ENCODE results near the gene GNG13.

The GNG13 gene

GRCh38 chr16:787321-787966 is 13.1 kb downstream of the GNG13 start:
- no peaks in the 10 kb centered on the region for H3K4me1 ChIP-seq (ENCODE audit: control insufficient read depth, insufficient read depth, low read length)
- H3K9me3 ChIP-seq (ENCODE audit: control insufficient read depth, insufficient read depth, low read depth, low read length), result no peaks in the 10 kb centered on the region
- H3K27ac ChIP-seq (ENCODE audit: extremely low read depth, low read depth, low read length), result peak overlapping the region; percentile 67; the same call in 1 of the 2 replicates
- ChIA-PET CTCF (interaction anchor here (2.1 to 9.5 kb wide), 3 partner anchors 39 to 75 kb away, joined by 7 to 119 read pairs (median 34); partner anchors contain the start of gene ANTKMT), POLR2A (interaction anchor here (0.7 to 2.4 kb wide), 6 partner anchors 9 to 995 kb away, joined by 3 to 25 read pairs (median 10); partner anchors contain the start of genes ANTKMT and NUBP2)
- H3K36me3 ChIP-seq (ENCODE audit: control insufficient read depth in 2 of 2, insufficient read depth in 1 of 2, low read length in 2 of 2), result peaks cover 0 to 56% of the 10 kb centered on the region in 2 experiments; a peak in 1 of 3 replicates
- peak overlapping the region; percentile 62 for H3K4me3 ChIP-seq (ENCODE audit: low read depth, low read length)
- TF ChIP-seq ZBTB26 (tag by site-specific recombination; optimal IDR thresholded peaks at IDR 0.05) (peak; percentile 25), ZBTB6 (tag by site-specific recombination; IDR thresholded peaks at IDR 0.05) (peak; percentile 55; the same call in 1 of the 2 replicates), ZNF558 (tag by site-specific recombination; IDR thresholded peaks at IDR 0.05) (no peak), ZNF274 (IDR thresholded peaks at IDR 0.05; ENCODE audit: low read length) (no peak), ZNF274 (tag by site-specific recombination; IDR thresholded peaks at IDR 0.05; ENCODE audit: borderline replicate concordance) (no peak), ZNF600 (tag by site-specific recombination; IDR thresholded peaks at IDR 0.05) (0 out of 2 replicates have a peak, but pooled peaks have one; percentile 14), ZNF544 (tag by site-specific recombination; IDR thresholded peaks at IDR 0.05) (no peak), ZNF184 (tag by site-specific recombination; IDR thresholded peaks at IDR 0.05) (no peak), ZNF324 (tag by site-specific recombination; IDR thresholded peaks at IDR 0.05) (no peak), ZBTB48 (tag by site-specific recombination; IDR thresholded peaks at IDR 0.05) (no peak), GLI4 (tag by site-specific recombination; IDR thresholded peaks at IDR 0.05) (no peak), RBAK (tag by site-specific recombination; IDR thresholded peaks at IDR 0.05) (no peak), KLF7 (tag by site-specific recombination; IDR thresholded peaks at IDR 0.05; ENCODE audit: borderline replicate concordance) (0 out of 2 replicates have a peak, but pooled peaks have one; percentile 8), ZBTB8A (tag by site-specific recombination; IDR thresholded peaks at IDR 0.05) (peak; percentile 38; the same call in 1 of the 2 replicates), ZNF335 (tag by site-specific recombination; conservative IDR thresholded peaks at IDR 0.05) (peak; percentile 10; the same call in 1 of the 2 replicates), ZSCAN16 (tag by site-specific recombination; IDR thresholded peaks at IDR 0.05) (no peak), ZNF501 (tag by site-specific recombination; IDR thresholded peaks at IDR 0.05) (no peak), ZNF626 (tag by site-specific recombination; IDR thresholded peaks at IDR 0.05) (no peak)

DNA sequence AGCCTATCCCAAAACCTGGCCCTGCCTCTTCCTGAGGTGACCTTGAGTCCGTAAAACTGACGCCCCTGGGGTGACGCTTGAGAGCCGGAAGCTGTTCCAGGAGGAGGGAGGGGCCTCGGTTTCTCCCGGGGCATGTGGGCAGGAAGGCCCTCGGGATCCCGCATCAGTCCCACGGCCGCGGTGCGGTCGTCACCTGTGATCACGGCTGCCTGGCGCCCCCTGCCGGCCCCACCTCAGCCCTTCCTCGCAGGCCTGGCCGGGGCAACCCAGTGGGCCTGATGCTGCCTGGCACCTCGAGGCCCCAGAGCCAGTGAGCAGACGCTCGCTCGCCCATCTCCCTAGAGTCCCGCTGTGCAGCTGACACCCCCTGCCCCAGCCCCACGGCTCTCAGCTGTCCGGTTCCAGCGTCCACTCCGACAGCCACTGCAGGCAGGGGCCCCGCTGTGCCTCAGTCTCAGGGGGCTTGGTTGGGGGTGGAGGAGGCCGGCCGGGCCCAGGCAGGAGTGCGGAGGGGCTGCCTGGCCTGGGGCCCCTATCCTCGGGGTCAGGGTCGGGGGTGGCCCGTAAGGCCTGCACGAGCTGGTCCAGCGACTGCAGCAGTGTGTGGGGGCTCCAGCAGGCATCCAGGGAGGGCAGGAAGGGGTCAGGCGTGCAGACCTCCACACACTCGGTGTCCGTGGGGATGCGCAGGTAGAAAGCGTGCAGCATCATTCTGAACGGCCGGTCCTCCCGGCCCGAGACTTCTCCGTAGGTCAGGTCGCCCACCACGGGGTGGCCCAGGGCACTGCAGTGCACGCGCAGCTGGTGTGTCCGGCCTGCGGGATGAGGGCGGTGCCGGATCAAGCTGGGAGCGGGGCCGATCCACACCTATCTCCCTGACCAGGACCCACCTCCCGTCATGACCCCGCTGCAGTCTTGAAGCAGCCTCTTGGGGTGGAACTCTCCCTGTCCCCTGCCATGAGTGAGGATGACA is 14.7 kb downstream of the GNG13 start:
- no peak overlapping the region for H3K27ac ChIP-seq (ENCODE audit: extremely low read depth, low read depth, low read length)
- ChIA-PET CTCF (interaction anchor here (0.6 to 9.5 kb wide), 20 partner anchors 9 to 905 kb away, joined by 3 to 119 read pairs (median 5); partner anchors contain the start of genes ANTKMT, CIAO3 and JMJD8), POLR2A (interaction anchor here (0.7 to 1.7 kb wide), 6 partner anchors 18 to 96 kb away, joined by 3 to 6 read pairs (median 4); partner anchors contain the start of gene WDR24)
- peaks cover 0 to 40% of the 10 kb centered on the region in 2 experiments; a peak in 1 of 3 replicates for H3K36me3 ChIP-seq (ENCODE audit: control insufficient read depth in 2 of 2, insufficient read depth in 1 of 2, low read length in 2 of 2)
- H3K4me3 ChIP-seq (ENCODE audit: low read depth, low read length), result no peak overlapping the region
- no peaks in the 10 kb centered on the region for H3K9me3 ChIP-seq (ENCODE audit: control insufficient read depth, insufficient read depth, low read depth, low read length)
- H3K4me1 ChIP-seq (ENCODE audit: control insufficient read depth, insufficient read depth, low read length), result no peaks in the 10 kb centered on the region
- TF ChIP-seq ZFP37 (tag by site-specific recombination; IDR thresholded peaks at IDR 0.05) (peak; percentile 63; the same call in 1 of the 2 replicates), ZNF660 (tag by site-specific recombination; IDR thresholded peaks at IDR 0.05) (no peak), ZBTB49 (tag by site-specific recombination; IDR thresholded peaks at IDR 0.05; ENCODE audit: low read depth) (no peak), ZNF624 (tag by site-specific recombination; IDR thresholded peaks at IDR 0.05) (no peak), ZNF132 (tag by site-specific recombination; IDR thresholded peaks at IDR 0.05; ENCODE audit: borderline replicate concordance) (no peak), GLIS2 (tag by site-specific recombination; IDR thresholded peaks at IDR 0.05) (no peak), ZSCAN5A (tag by site-specific recombination; IDR thresholded peaks at IDR 0.05) (no peak)

Measured in HEK293 (cell line).